Mucosa of stomach (tissue), 1 donor: ENCODE results near the gene ZFP37.
A peak's percentile ranks its signal among the peaks of the same experiment; 100 is the strongest.
"Not testable (repeated sequence)": the region's sequence is repeated elsewhere in the genome, so short reads cannot be mapped to it uniquely, and the experiment has no call there.

ENCODE experiments used
- H3K27me3 ChIP-seq: one replicate; pipeline ENCODE4 v1.7.0; 2013; ENCODE audit warnings: mild to moderate bottlenecking, low read length; ENCODE audit not compliant: control insufficient read depth, insufficient read depth
- H3K36me3 ChIP-seq: one replicate; pipeline ENCODE4 v1.7.0; 2013; ENCODE audit warnings: low read length; ENCODE audit not compliant: control insufficient read depth, insufficient read depth
- H3K4me1 ChIP-seq: one replicate; pipeline ENCODE4 v1.7.0; 2013; ENCODE audit warnings: mild to moderate bottlenecking, low read length; ENCODE audit not compliant: control insufficient read depth, insufficient read depth
- H3K4me3 ChIP-seq: one replicate; pipeline ENCODE4 v1.7.0; 2013; ENCODE audit warnings: low read length
- H3K9ac ChIP-seq: one replicate; pipeline ENCODE4 v1.7.0; 2013; ENCODE audit warnings: mild to moderate bottlenecking, low read length, moderate library complexity
- H3K9me3 ChIP-seq: one replicate; pipeline ENCODE4 v1.7.0; 2013; ENCODE audit warnings: mild to moderate bottlenecking, low read length, moderate library complexity; ENCODE audit not compliant: control insufficient read depth
- donor health status: Pancreatic carcinoma.

The ZFP37 gene

DNA sequence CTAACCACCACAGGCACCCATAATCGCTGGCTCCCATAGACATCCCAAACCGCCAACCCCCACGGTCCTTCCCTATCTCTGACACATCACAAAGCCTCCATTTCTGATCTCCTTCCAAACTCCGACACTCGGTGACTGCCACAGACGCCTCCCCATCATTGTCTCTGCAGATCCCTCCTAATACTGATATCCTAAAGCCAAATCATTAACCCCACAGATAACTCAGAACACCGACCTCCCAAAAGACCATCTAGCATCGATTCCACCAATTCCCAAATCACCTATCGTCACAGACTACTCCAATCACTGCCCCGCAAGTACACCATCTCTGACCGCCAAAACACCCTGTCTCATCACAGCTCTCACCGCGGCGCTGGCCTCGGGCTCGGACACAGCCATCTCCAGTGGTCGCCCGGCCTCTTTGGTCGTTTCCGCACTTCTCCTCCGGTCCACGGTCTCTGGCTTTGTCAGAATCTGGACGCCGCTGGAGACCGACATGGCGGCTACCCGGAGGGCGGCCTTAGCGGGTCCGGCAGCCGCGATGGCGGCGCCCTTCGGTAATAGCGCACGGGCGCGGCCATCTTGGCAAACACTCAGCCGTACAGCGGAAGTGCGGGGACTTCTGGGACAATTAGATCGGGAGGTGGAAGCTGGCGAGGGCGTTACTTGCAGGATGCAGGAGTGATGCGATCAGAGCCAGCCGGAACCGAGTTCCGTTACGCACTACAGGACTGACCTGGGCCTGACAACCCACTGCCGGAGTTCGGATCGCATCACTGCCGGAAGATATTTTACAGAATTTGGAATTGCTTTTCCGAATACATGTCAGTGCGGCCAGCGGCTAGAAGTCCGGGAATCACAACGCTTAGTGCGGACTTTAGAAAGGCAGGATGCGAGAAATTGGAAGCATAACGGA lies at the start of gene ZFP37:
Gene ZFP37 (minus strand): TSS at position 534 of the 916 bp plus-strand sequence. CDS start 36 bp downstream, at position 498.
- H3K9ac ChIP-seq: peak within 1 kb of the TSS; percentile 48
- H3K9me3 ChIP-seq: peaks cover 12% of the 10 kb centered on the region
- peaks cover 17% of the 10 kb centered on the region for H3K27me3 ChIP-seq
- H3K4me1 ChIP-seq: no peaks in the 10 kb centered on the region
- peak within 1 kb of the TSS; percentile 44 for H3K4me3 ChIP-seq
- no peaks in the 10 kb centered on the region for H3K36me3 ChIP-seq

DNA sequence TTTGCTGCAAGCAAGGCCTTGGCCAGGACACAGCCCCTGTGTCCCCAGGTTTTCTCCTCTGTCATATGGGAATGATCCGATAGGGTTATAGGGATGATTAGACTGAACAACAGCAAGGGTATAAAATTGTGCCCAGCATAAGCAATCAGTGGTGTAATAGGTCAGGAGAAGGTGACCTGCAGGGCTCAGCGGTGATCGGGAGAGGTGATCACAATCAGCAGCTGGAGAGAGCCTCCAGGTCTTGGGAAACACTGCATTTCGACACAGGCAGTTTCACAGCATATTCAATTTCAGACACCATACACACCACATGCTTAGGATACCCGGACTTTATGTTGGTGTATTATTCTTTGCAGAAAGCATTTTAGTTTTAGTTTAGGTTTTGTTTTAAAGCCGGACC lies 48.8 kb upstream of the ZFP37 start:
- H3K4me1 ChIP-seq, H3K36me3 ChIP-seq, H3K9me3 ChIP-seq, H3K9ac ChIP-seq, H3K4me3 ChIP-seq, H3K27me3 ChIP-seq: not testable (repeated sequence)

DNA sequence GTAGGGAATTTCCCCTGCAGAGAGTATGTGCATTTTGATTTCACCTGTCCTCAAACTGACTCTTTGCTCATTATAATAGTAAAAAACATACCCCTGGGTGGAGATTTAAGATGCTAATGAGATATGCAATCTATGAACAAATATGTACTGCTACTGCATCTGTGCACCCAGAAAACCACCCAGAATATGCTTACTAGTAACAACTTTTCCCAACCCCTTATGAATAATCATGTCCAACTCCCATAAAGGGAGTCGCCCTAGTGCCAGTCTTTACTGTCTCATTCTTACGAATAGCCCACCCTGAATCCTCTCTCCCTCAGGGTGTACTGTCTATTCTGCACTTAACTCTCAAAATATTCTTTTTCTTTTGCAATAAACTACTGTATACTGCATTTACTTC lies 39.0 kb upstream of the ZFP37 start:
- H3K9ac ChIP-seq: no peak overlapping the region
- no peaks in the 10 kb centered on the region for H3K9me3 ChIP-seq
- H3K27me3 ChIP-seq: peaks cover 9% of the 10 kb centered on the region
- H3K4me3 ChIP-seq: no peak overlapping the region
- no peaks in the 10 kb centered on the region for H3K4me1 ChIP-seq
- H3K36me3 ChIP-seq: no peaks in the 10 kb centered on the region

DNA sequence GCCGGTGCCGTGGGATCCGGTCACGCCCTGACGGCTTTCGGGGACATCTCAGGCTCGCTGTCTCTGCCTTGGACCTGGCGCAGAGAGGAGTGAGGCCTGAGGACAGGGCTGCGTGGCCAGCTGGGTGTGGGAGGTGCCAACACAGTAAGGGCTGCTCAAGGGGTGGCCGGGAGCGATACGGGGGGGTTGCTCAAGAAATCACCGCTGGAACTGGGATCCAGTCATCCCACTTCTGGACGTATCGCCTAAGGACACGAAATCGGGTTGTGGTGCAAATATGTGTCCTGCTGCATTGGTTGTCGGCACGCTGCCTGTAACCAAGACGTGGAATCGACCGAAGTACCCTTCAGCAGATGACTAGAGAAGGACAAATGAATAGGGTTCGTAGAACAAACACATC lies 33.4 kb upstream of the ZFP37 start:
- H3K27me3 ChIP-seq: peaks cover 23% of the 10 kb centered on the region
- not testable (repeated sequence) for H3K9ac ChIP-seq, H3K4me3 ChIP-seq, H3K36me3 ChIP-seq, H3K4me1 ChIP-seq, H3K9me3 ChIP-seq

DNA sequence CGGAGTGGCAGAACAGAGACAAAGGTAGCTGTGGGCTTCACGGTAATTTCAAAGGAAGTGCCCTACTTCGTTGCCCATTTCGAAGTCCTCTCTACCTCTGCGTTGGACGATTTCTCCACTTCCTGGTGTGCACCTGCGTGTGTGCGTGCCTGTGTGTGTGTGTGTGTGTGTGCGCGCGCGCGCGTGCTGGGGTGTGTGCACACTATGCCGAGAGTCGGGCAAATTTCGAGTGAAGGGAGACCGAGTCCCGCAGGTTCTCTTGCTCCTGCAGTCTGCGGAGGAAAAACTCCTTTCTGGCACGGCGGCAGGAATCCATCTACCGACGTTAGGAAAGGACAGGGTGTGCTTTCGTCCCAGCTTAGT lies 32.6 kb upstream of the ZFP37 start:
- peaks cover 23% of the 10 kb centered on the region for H3K27me3 ChIP-seq
- not testable (repeated sequence) for H3K9ac ChIP-seq, H3K9me3 ChIP-seq, H3K4me1 ChIP-seq, H3K4me3 ChIP-seq, H3K36me3 ChIP-seq

DNA sequence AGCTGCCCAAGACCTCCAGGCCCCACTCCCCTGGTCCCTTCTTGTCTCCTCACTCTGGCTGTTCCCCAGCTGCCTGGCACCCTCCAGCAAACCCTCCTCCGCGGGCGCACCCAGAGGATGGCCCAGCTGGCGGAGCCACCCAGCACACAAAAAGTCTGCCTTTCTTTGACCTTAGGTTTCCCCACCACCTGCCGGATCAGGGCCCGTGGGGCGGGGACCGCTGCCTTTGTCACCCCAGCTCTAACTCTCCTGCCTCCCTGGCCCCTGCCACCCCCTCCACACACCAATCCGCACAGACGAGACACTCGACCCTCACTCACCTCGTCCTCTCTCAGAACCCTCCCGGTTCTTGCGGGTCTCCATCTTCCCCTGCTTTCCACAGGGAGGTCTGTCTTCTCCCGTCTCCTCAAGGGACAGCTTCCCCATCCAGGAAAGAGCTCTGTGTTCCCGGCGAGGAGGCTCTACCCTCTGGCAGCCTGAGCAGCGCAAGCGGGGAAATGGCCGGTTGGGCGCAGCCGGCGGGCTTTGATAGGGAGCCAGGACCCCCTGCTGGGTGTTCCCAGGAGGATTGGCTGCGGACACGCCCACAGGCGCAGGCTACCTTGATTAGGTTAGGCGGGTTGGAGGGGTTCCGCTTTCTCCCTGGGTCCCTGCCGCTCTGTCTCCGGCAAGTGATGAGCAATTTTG lies 32.1 kb upstream of the ZFP37 start:
- H3K36me3 ChIP-seq, H3K4me1 ChIP-seq, H3K9me3 ChIP-seq, H3K9ac ChIP-seq, H3K4me3 ChIP-seq: not testable (repeated sequence)
- H3K27me3 ChIP-seq: peaks cover 23% of the 10 kb centered on the region

DNA sequence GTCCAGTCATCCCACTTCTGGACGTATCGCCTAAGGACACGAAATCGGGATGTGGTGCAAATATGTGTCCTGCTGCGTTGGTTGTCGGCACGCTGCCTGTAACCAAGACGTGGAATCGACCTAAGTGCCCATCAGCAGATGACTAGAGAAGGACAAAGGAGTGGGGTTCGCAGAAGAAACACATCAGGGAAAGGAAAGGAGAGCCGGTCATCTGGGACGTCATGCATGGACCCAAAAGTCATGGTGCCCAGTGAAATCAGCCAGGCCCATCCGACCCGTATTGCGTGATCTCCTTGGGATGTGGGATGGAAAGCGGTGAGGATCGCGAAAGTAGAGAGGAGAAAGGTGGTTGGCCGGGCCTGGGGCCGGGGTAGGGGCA lies 6.4 kb upstream of the ZFP37 start:
- not testable (repeated sequence) for H3K9ac ChIP-seq, H3K36me3 ChIP-seq, H3K9me3 ChIP-seq, H3K4me3 ChIP-seq, H3K4me1 ChIP-seq
- H3K27me3 ChIP-seq: peaks cover 34% of the 10 kb centered on the region

DNA sequence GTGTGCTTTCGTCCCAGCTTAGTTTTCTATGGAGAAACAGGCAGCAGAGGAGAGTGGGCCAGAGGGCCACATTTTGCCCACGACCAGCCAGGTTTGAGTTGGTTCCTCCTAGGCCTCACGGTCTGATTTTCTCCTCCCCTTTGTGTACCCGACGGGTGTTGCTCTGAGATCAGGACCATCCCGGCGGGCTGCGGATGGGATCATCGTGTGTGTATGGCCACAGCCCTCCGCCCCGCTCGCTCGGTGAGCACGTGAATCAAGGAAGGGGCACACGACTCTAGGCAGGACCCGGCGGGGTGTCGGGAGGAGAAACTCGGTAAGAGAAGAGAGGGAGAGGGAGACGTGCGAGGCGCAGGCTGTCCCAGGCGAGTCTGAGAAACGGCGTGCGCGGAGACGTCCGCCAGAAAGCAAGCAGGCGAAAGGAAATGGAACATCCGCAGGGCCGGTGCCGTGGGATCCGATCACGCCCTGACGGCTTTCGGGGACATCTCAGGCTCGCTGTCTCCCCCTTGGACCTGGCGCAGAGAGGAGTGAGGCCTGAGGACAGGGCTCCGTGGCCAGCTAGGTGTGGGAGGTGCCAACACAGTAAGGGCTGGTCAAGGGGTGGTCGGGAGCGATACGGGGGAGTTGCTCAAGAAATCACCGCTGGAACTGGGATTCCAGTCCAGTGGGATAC lies 5.9 kb upstream of the ZFP37 start:
- H3K27me3 ChIP-seq: peaks cover 34% of the 10 kb centered on the region
- H3K9me3 ChIP-seq, H3K36me3 ChIP-seq, H3K4me1 ChIP-seq, H3K4me3 ChIP-seq, H3K9ac ChIP-seq: not testable (repeated sequence)

DNA sequence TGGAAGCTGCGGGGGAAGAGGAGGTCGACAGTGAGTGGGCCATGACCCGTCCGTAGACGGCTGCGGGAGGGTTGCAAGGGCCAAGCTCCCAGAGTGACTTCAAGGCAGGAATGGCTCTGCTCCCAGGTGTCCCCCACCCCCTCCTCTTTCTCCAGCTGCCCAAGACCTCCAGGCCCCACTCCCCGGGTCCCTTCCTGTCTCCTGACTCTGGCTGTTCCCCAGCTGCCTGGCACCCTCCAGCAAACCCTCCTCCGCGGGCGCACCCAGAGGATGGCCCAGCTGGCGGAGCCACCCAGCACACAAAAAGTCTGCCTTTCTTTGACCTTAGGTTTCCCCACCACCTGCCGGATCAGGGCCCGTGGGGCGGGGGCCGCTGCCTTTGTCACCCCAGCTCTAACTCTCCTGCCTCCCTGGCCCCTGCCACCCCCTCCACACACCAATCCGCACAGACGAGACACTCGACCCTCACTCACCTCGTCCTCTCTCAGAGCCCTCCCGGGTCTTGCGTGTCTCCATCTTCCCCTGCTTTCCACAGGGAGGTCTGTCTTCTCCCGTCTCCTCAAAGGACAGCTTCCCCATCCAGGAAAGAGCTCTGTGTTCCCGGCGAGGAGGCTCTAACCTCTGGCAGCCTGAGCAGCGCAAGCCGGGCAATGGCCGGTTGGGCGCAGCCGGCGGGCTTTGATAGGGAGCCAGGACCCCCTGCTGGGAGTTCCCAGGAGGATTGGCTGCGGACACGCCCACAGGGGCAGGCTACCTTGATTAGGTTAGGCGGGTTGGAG lies 4.7 kb upstream of the ZFP37 start:
- not testable (repeated sequence) for H3K4me3 ChIP-seq, H3K9ac ChIP-seq, H3K36me3 ChIP-seq, H3K4me1 ChIP-seq
- peaks cover 34% of the 10 kb centered on the region for H3K27me3 ChIP-seq
- peaks cover 12% of the 10 kb centered on the region for H3K9me3 ChIP-seq

DNA sequence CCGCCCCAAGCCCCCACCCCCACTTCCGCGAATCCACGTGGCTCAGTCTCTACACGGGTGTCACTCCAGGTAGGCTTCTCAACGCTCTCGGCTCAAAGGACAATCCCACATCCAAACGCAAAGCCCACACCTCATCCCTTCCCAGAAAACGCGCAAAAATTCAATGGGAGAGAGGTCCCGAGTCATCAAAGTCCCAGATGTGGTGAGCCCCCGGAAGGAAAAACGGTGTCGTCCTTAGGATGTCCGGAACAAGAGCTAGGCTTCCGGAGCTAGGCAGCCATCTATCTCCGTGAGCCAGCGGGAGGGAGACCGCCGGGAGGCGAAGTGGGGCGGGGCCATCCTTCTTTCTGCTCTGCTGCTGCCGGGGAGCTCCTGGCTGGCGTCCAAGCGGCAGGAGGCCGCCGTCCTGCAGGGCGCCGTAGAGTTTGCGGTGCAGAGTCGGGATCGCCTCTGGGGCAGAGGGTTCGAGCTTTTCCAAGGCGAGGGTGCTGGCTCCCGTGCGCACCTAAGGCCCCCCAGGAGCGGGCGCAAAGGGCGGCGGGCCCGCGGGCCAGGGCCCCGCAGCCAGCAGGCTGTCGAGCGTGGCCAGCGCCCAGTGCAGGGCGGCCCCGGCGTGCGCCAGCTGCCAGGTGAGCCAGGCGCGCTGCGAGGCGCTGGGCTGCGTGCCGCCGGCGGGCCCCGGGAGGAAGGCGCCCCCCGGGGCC lies 3.2 kb upstream of the ZFP37 start:
- not testable (repeated sequence) for H3K4me3 ChIP-seq, H3K36me3 ChIP-seq, H3K4me1 ChIP-seq, H3K9ac ChIP-seq
- Histone ChIP-seq H3K27me3 (peaks cover 34% of the 10 kb centered on the region), H3K9me3 (peaks cover 12% of the 10 kb centered on the region)

DNA sequence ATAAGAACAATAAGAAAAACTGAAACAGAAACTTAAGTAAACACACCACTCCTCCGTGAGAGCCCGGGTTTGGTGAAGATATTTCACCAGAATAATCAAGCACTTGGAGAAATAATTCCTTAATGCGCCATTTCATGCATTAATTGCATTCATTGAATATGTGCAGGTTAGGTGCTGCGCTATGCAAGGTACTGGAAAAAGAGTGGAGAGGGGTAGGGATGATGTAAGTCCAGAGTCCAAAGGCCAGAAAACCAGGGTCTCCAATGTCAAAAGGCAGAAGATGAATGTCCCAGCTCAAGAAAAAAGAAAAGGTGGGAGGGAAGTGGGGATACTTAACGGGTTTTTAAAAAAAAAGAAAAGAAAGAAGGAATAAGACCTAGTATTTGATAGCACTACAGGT lies 669 bp upstream of the ZFP37 start:
- Histone ChIP-seq H3K4me3 (peak overlapping the region; percentile 44), H3K4me1 (no peaks in the 10 kb centered on the region), H3K9me3 (peaks cover 12% of the 10 kb centered on the region), H3K27me3 (peaks cover 25% of the 10 kb centered on the region), H3K9ac (peak overlapping the region; percentile 47), H3K36me3 (no peaks in the 10 kb centered on the region)
